HG03520 (cell line): ENCODE results near the gene NFIB.

Source experiments
- ATAC-seq: cut with Tn5 transposase; IDR thresholded peaks from one replicate; pipeline ENCODE4 v1.9.1; 2021; ENCODE audit warnings: mild to moderate bottlenecking, moderate library complexity; ENCODE audit not compliant: unreplicated experiment

Gene NFIB

GRCh38 chr9:14281136-14281795, 32.7 kb downstream of the NFIB start:
- no peak for ATAC-seq

- ATAC-seq, result no peak
These were observed 34.3 kb downstream of the NFIB start for GRCh38 chr9:14279671-14280070.

GRCh38 chr9:14278291-14278721, 35.6 kb downstream of the NFIB start:
- no peak for ATAC-seq

- no peak for ATAC-seq
These were observed 36.2 kb downstream of the NFIB start for GRCh38 chr9:14277761-14278160.

- ATAC-seq, result no peak
These were observed 36.7 kb downstream of the NFIB start for GRCh38 chr9:14277244-14277643.

- ATAC-seq, result no peak
These were observed 38.6 kb downstream of the NFIB start for GRCh38 chr9:14275331-14275730.

- ATAC-seq, result no peak
These were observed 40.2 kb downstream of the NFIB start for GRCh38 chr9:14273696-14274121.

- no peak for ATAC-seq
These were observed 40.9 kb downstream of the NFIB start for GRCh38 chr9:14272927-14273528.

- no peak for ATAC-seq
These were observed 42.8 kb downstream of the NFIB start for GRCh38 chr9:14271093-14271673.

- ATAC-seq, result no peak
These were observed 43.4 kb downstream of the NFIB start for GRCh38 chr9:14270358-14271092.

GRCh38 chr9:14269916-14270315, 44.0 kb downstream of the NFIB start:
- no peak for ATAC-seq

- ATAC-seq, result no peak
These were observed 50.0 kb downstream of the NFIB start for GRCh38 chr9:14263707-14264483.

- ATAC-seq, result no peak
These were observed 51.1 kb downstream of the NFIB start for GRCh38 chr9:14262827-14263226.

GRCh38 chr9:14261616-14262015, 52.3 kb downstream of the NFIB start:
- ATAC-seq, result no peak

- no peak for ATAC-seq
These were observed 53.8 kb downstream of the NFIB start for GRCh38 chr9:14260101-14260500.

GRCh38 chr9:14258660-14259239, 55.2 kb downstream of the NFIB start:
- no peak for ATAC-seq

- no peak for ATAC-seq
These were observed 55.8 kb downstream of the NFIB start for GRCh38 chr9:14258156-14258555.

GRCh38 chr9:14256588-14256987, 57.4 kb downstream of the NFIB start:
- ATAC-seq, result no peak

- ATAC-seq, result no peak
These were observed 62.5 kb downstream of the NFIB start for GRCh38 chr9:14251154-14252071.

- no peak for ATAC-seq
These were observed 63.2 kb downstream of the NFIB start for GRCh38 chr9:14250794-14251153.
